Ishikawa (cell line): ENCODE data around the gene MDC1.

Source experiments
- CEBPB ChIP-seq: IDR thresholded peaks from 2 replicates; pipeline ENCODE4 v1.6.1; 2012
- CREB1 ChIP-seq: IDR thresholded peaks from 2 replicates; pipeline ENCODE4 v1.6.1; 2012; ENCODE audit warnings: low read depth
- EGR1 ChIP-seq: IDR thresholded peaks from 2 replicates; pipeline ENCODE4 v1.6.1; 2012
- EP300 ChIP-seq: IDR thresholded peaks from 2 replicates; pipeline ENCODE4 v1.6.1; 2012; ENCODE audit warnings: borderline replicate concordance
- FOXM1 ChIP-seq: IDR thresholded peaks from 2 replicates; pipeline ENCODE4 v1.6.1; 2012; ENCODE audit warnings: low read depth, borderline replicate concordance
- MAX ChIP-seq: IDR thresholded peaks from 2 replicates; pipeline ENCODE4 v1.6.1; 2012
- NFIC ChIP-seq: IDR thresholded peaks from 2 replicates; pipeline ENCODE4 v1.6.1; 2012
- RAD21 ChIP-seq: IDR thresholded peaks from 2 replicates; pipeline ENCODE4 v1.6.1; 2012; ENCODE audit warnings: low read depth
- TAF1 ChIP-seq: IDR thresholded peaks from 2 replicates; pipeline ENCODE4 v1.6.1; 2012; ENCODE audit warnings: low read depth, mild to moderate bottlenecking
- TCF12 ChIP-seq: IDR thresholded peaks from 2 replicates; pipeline ENCODE4 v1.6.1; 2012; ENCODE audit warnings: low read depth
- TEAD4 ChIP-seq: IDR thresholded peaks from 2 replicates; pipeline ENCODE4 v1.6.1; 2012
- USF1 ChIP-seq: IDR thresholded peaks from 2 replicates; pipeline ENCODE4 v1.6.1; 2012
- YY1 ChIP-seq: IDR thresholded peaks from 2 replicates; pipeline ENCODE4 v1.6.1; 2012; ENCODE audit warnings: low read depth
- ZBTB7A ChIP-seq: IDR thresholded peaks from 2 replicates; pipeline ENCODE4 v1.6.1; 2012; ENCODE audit warnings: low read depth
- TF ChIP-seq, protein P1 (sequence below): IDR thresholded peaks from 2 replicates; pipeline ENCODE4 v1.6.1; 2012; ENCODE audit warnings: low read depth, mild to moderate bottlenecking

The MDC1 gene

DNA sequence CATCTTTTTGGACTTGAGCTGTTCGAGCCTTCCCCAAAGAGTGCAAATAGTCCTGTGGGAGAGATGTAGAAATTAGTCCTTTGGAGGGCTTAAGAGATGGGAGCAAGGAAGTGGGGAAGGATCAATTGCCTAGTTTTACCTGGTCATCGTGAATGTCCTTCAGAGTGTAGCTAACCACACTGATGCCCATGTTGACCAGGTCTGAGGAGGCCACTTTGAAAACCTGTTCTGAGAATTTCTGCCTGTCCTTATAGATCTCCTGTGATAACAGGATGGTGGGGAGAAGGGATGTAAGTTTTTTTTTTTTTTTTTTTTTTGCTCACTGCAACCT is 23.4 kb upstream of the MDC1 start:
- TF ChIP-seq TCF12 = no peak
- TF ChIP-seq, protein P1, sequence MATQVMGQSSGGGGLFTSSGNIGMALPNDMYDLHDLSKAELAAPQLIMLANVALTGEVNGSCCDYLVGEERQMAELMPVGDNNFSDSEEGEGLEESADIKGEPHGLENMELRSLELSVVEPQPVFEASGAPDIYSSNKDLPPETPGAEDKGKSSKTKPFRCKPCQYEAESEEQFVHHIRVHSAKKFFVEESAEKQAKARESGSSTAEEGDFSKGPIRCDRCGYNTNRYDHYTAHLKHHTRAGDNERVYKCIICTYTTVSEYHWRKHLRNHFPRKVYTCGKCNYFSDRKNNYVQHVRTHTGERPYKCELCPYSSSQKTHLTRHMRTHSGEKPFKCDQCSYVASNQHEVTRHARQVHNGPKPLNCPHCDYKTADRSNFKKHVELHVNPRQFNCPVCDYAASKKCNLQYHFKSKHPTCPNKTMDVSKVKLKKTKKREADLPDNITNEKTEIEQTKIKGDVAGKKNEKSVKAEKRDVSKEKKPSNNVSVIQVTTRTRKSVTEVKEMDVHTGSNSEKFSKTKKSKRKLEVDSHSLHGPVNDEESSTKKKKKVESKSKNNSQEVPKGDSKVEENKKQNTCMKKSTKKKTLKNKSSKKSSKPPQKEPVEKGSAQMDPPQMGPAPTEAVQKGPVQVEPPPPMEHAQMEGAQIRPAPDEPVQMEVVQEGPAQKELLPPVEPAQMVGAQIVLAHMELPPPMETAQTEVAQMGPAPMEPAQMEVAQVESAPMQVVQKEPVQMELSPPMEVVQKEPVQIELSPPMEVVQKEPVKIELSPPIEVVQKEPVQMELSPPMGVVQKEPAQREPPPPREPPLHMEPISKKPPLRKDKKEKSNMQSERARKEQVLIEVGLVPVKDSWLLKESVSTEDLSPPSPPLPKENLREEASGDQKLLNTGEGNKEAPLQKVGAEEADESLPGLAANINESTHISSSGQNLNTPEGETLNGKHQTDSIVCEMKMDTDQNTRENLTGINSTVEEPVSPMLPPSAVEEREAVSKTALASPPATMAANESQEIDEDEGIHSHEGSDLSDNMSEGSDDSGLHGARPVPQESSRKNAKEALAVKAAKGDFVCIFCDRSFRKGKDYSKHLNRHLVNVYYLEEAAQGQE = no peak
- no peak for TF ChIP-seq USF1
- TF ChIP-seq TAF1 = no peak
- TF ChIP-seq YY1 = no peak
- no peak for TF ChIP-seq CEBPB
- TF ChIP-seq RAD21 = no peak
- no peak for TF ChIP-seq EP300
- no peak for TF ChIP-seq FOXM1
- TF ChIP-seq NFIC = no peak
- TF ChIP-seq ZBTB7A = no peak
- TF ChIP-seq TEAD4 = no peak
- no peak for TF ChIP-seq CREB1
- no peak for TF ChIP-seq MAX
- no peak for TF ChIP-seq EGR1

GRCh38 chr6:30738532-30738931 is 21.5 kb upstream of the MDC1 start:
- no peak for TF ChIP-seq EP300
- no peak for TF ChIP-seq TCF12
- no peak for TF ChIP-seq RAD21
- no peak for TF ChIP-seq TEAD4
- TF ChIP-seq NFIC = no peak
- no peak for TF ChIP-seq MAX
- TF ChIP-seq CEBPB = no peak

- TF ChIP-seq EGR1 = no peak
- TF ChIP-seq, protein P1 = no peak
- TF ChIP-seq TCF12 = no peak
- no peak for TF ChIP-seq CEBPB
- no peak for TF ChIP-seq EP300
- no peak for TF ChIP-seq ZBTB7A
- no peak for TF ChIP-seq CREB1
- no peak for TF ChIP-seq TAF1
- TF ChIP-seq USF1 = no peak
- TF ChIP-seq FOXM1 = no peak
- TF ChIP-seq YY1 = no peak
- no peak for TF ChIP-seq MAX
- no peak for TF ChIP-seq TEAD4
- no peak for TF ChIP-seq NFIC
- no peak for TF ChIP-seq RAD21
These were observed 18.7 kb upstream of the MDC1 start for GRCh38 chr6:30735668-30736314.

- TF ChIP-seq FOXM1 (no peak), EP300 (no peak), USF1 (no peak), EGR1 (no peak), TCF12 (no peak), TEAD4 (no peak), MAX (no peak), CEBPB (no peak), RAD21 (no peak), NFIC (no peak), YY1 (no peak), ZBTB7A (no peak), CREB1 (no peak), TAF1 (no peak)
- TF ChIP-seq, protein P1 = no peak
These were observed 15.3 kb upstream of the MDC1 start for GRCh38 chr6:30732237-30732943.
